Uterus (tissue), 4 donors: ENCODE measurements around the gene SPNS2. TPM values are rescaled to one million over a fixed set of nuclear protein-coding genes. Genes with fewer than 3 reads are reported as not detected.
A peak's percentile ranks its signal among the peaks of the same experiment; 100 is the strongest.

ENCODE experiments used
- DNase-seq, 2 donors: peaks; one replicate each; pipeline ENCODE4 v3.0.0-alpha.2; 2019 to 2020
- H3K27ac ChIP-seq, 2 donors: fragments of 200-600 bp; sonication (generic); 1 replicate in 1 of 2; 2 replicates in 1 of 2; pipeline ENCODE4 v1.5.1; 2016 to 2018
- H3K27me3 ChIP-seq, 2 donors: fragments of 200-600 bp; sonication (generic); one replicate each; pipeline ENCODE4 v1.5.1; 2018 to 2019; ENCODE audit warnings: control low read depth in 1 of 2
- H3K36me3 ChIP-seq, 2 donors: fragments of 200-600 bp; sonication (generic); one replicate each; pipeline ENCODE4 v1.5.1; 2019; ENCODE audit warnings: control low read depth in 1 of 2
- H3K4me1 ChIP-seq, 2 donors: fragments of 200-600 bp; sonication (generic); one replicate each; pipeline ENCODE4 v1.5.1; 2018 to 2019; ENCODE audit warnings: control low read depth in 1 of 2
- H3K4me3 ChIP-seq, 2 donors: fragments of 200-600 bp; sonication (generic); 1 replicate in 1 of 2; 2 replicates in 1 of 2; pipeline ENCODE4 v1.5.1; 2018 to 2019; ENCODE audit warnings: mild to moderate bottlenecking in 1 of 2
- H3K9me3 ChIP-seq, 2 donors: fragments of 200-600 bp; sonication (generic); one replicate each; pipeline ENCODE4 v1.5.1; 2019; ENCODE audit warnings: control low read depth in 1 of 2
- CTCF ChIP-seq, 4 experiments: fragments of 200-600 bp in 2 of 4; fragments of 450-650 bp in 2 of 4; sonication (generic) in 2 of 4; IDR thresholded peaks; one replicate each; pipeline ENCODE4 v1.5.1; 2016 to 2019; ENCODE audit warnings: antibody characterized with exemption in 4 of 4, mild to moderate bottlenecking in 2 of 4, moderate library complexity in 1 of 4
- POLR2A ChIP-seq, 2 donors: fragments of 450-650 bp; IDR thresholded peaks; one replicate each; pipeline ENCODE4 v1.6.1; 2016; ENCODE audit warnings: antibody characterized with exemption in 2 of 2, mild to moderate bottlenecking in 1 of 2, moderate library complexity in 1 of 2
- intact Hi-C: fragments of 100-400 bp; cut with DNase I; formaldehyde crosslinking; loops from one replicate; pipeline ENCODE4 v1.15.1; 2023; ENCODE audit warnings: low total_unique reads
- total RNA-seq, 4 donors: library from RNA; depleted of rRNA in 3 of 4; stranded (reverse); fragments of >200 nt in 3 of 4; gene quantifications; one replicate each; pipeline versions ENCODE4 v1.1.0 to v1.2.4, GENCODE V29; 2014 to 2023
- donor health status: DM: yes; HTN: yes; CAD: no.

The SPNS2 gene
- total RNA-seq, 4 donors from 2014 or later: 3.8 to 40.5 (median 13.6) TPM

DNA sequence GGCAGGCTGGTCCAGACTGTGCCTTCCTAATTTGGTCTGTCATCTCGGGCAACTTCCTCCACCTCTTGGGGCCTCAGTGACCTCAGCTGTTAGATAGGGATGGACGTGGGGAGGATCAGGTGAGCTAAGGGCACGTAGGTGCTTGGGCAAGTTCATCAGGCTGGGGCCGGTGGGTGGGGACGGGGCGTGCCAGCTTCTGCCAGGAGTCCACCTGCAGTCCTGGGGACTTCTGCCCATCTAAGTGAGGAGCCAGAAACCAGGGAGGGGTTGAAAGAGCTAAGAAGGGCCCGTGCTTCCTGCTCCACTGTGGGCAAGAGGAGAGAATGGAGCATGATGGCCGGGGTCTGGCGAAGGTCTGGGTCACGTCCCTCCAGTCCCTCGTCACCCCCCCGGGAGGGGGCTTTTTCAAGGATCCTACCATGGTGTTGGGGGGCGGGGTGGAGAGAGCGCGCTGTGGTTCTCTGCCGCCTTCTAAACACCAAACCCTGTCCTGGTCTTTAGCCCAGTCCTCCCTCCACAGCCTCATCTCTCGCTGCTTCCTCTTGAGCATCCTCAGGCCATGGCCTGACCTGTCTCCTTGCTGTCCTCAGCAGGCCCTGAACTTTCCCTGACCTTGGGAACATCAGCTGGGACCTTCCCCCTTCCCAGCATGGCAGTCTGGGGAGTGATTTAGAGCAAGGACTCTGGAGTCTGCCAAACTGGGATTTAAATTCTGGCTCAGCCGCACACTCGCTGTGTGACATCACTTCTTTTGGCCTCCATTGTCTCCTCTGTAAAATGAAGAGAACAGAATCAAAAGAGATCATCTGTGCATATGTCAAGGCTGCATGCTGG, 21.6 kb downstream of the SPNS2 start:
- Histone ChIP-seq H3K4me1 (peaks cover 0 to 3% of the 10 kb centered on the region in 2 donors), H3K9me3 (no peaks in the 10 kb centered on the region), H3K4me3 (no peak overlapping the region), H3K27me3 (no peaks in the 10 kb centered on the region), H3K36me3 (no peaks in the 10 kb centered on the region), H3K27ac (peak overlapping the region; percentile 79)
- intact Hi-C loops: no loop called here
- no peak for DNase-seq
- TF ChIP-seq CTCF (IDR thresholded peaks at IDR 0.05) (no peak), POLR2A (IDR thresholded peaks at IDR 0.05) (no peak)

DNA sequence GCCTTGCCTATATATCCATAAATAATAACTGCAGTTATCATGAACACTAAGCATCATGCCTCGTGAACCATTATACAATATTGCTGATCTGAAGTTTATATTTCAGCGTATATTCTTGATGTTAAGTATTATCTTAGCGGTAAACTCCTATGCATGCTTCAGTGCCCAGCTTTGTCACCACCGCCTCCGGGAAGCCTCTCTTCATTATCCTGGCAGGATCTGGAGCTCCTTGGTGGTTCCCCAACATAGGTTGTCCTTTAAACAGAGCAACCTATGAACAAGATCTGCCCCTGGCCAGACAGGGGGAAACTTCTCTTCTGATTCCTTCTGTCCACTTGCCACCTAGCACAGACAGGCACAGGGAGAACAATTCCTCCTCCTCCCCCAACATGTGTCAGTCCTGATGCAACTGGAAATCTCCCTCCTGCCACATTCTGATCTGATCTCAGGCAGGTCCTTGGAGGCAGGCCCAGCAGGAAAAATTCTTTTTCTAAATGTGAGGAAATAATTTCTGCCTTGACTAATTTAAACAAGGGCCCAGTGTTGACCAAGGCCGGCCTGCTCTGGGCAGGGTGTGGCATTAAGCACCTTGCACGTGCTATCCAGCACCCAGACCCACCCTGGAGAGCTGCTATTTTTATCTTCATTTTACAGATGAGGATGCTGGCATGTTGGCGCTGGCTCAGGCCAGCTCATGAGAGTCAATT, 22.4 kb downstream of the SPNS2 start:
- H3K4me1 ChIP-seq: peaks cover 0 to 3% of the 10 kb centered on the region in 2 donors
- no peaks in the 10 kb centered on the region for H3K36me3 ChIP-seq
- H3K9me3 ChIP-seq: no peaks in the 10 kb centered on the region
- TF ChIP-seq CTCF (IDR thresholded peaks at IDR 0.05): no peak
- no peak for TF ChIP-seq POLR2A (IDR thresholded peaks at IDR 0.05)
- H3K27me3 ChIP-seq: no peaks in the 10 kb centered on the region
- H3K4me3 ChIP-seq: no peak overlapping the region
- peak overlapping the region; percentile 12 to 79 for H3K27ac ChIP-seq
- intact Hi-C loops: no loop called here
- DNase-seq: no peak

DNA sequence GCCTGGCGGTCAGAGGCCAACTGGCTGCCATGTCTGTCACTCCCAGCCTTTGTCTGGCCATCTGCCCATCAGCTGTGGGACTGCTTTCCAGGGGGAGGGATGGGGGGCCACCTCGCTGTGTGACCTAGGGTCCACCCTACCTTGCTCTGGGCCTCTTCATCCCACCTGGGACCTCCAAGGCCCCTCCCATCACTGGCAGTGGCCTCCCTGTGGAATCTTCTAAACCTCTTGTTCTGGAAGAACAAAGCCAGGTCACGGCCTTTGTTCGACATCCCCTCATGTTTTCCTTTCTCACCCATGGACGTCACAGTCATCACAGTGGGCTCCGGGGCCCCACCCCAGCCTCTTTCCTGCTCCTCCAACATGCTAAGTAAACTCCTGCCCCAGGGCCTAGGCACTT, 24.0 kb downstream of the SPNS2 start:
- Histone ChIP-seq H3K27ac (peak overlapping the region in 1 of 2 donors; percentile 52), H3K4me3 (no peak overlapping the region), H3K36me3 (no peaks in the 10 kb centered on the region), H3K4me1 (peaks cover 0 to 3% of the 10 kb centered on the region in 2 donors), H3K9me3 (no peaks in the 10 kb centered on the region), H3K27me3 (no peaks in the 10 kb centered on the region)
- TF ChIP-seq POLR2A (IDR thresholded peaks at IDR 0.05) (no peak), CTCF (IDR thresholded peaks at IDR 0.05) (no peak)
- no peak for DNase-seq
- intact Hi-C loops: no loop called here

DNA sequence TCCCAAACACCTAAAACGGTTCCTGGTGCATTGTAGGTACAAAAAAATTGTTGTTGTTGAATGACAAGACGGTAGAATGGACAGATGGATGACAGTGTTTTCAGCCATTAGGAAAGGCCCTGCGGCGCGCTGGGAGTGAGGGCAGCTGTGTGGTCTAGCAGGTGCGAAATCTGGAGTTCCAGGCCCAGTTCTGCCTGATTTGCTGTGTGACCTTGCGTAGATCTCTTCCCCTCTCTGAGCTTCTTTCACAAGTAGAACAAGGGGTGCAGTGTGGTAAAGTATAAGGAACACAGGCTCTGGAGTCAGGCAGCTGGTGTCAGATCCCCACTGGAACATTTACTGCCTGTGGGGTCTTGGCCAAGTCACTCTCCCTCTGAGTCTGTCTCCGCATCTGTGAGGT, 25.3 kb downstream of the SPNS2 start:
- intact Hi-C loops: no loop called here
- Histone ChIP-seq H3K27me3 (no peaks in the 10 kb centered on the region), H3K9me3 (no peaks in the 10 kb centered on the region), H3K27ac (no peak overlapping the region), H3K4me3 (no peak overlapping the region), H3K36me3 (no peaks in the 10 kb centered on the region), H3K4me1 (peaks cover 0 to 3% of the 10 kb centered on the region in 2 donors)
- no peak for DNase-seq
- TF ChIP-seq POLR2A (IDR thresholded peaks at IDR 0.05) (no peak), CTCF (IDR thresholded peaks at IDR 0.05) (no peak)
